GM12801 (cell line): ENCODE measurements around the gene CHAD.

Experiments used
- CTCF ChIP-seq: IDR thresholded peaks from one replicate; pipeline ENCODE4 v1.5.1; 2011; ENCODE audit warnings: control low read depth; ENCODE audit not compliant: insufficient read length; ENCODE audit errors: extremely low read depth

Gene CHAD

GRCh38 chr17:50468304-50469207 lies at the start of gene CHAD:
TSS of gene CHAD (minus strand) at chr17:50468880. CDS start at chr17:50468813, 67 bp downstream.
- no peak for TF ChIP-seq CTCF

GRCh38 chr17:50517504-50518383 lies 49.1 kb upstream of the CHAD start:
- TF ChIP-seq CTCF = no peak

GRCh38 chr17:50517011-50517410 lies 48.3 kb upstream of the CHAD start:
- TF ChIP-seq CTCF = no peak

- TF ChIP-seq CTCF = no peak
Observed at GRCh38 chr17:50514936-50515702, 46.4 kb upstream of the CHAD start.

GRCh38 chr17:50514388-50514787 lies 45.7 kb upstream of the CHAD start:
- no peak for TF ChIP-seq CTCF

- no peak for TF ChIP-seq CTCF
Observed at GRCh38 chr17:50513495-50513894, 44.8 kb upstream of the CHAD start.
